HEK293 (cell line): Measurements from ENCODE around the gene RNF224.

Experiments used
- CTCF ChIA-PET: fragments of 350-600 bp; formaldehyde crosslinking; extraction: SDS; loops from one replicate; lab custom pipeline; 2021; ENCODE audit warnings: antibody characterized with exemption; lab: Yijun Ruan, JAX
- POLR2A ChIA-PET: fragments of 300-600 bp; formaldehyde crosslinking; extraction: SDS; loops from one replicate; lab custom pipeline; 2020; ENCODE audit warnings: antibody characterized with exemption, inconsistent platforms; lab: Yijun Ruan, JAX
- H3K27ac ChIP-seq: fragments of 200-500 bp; sonication (Bioruptor generic); 2 replicates; pipeline ENCODE4 v1.5.1; 2014; ENCODE audit warnings: low read depth, low read length, control low read depth, inconsistent platforms; ENCODE audit errors: extremely low read depth
- H3K36me3 ChIP-seq, 2 experiments: fragments of 200-500 bp in 1 of 2; sonication (Bioruptor generic) in 1 of 2; 1 replicate in 1 of 2; 2 replicates in 1 of 2; pipeline ENCODE4 v1.5.1; 2014 to 2017; ENCODE audit warnings: inconsistent platforms in 2 of 2, low read length in 2 of 2; ENCODE audit not compliant: control insufficient read depth in 2 of 2, insufficient read depth in 1 of 2
- H3K4me1 ChIP-seq: fragments of 200-500 bp; sonication (Bioruptor generic); 2 replicates; pipeline ENCODE4 v1.5.1; 2014; ENCODE audit warnings: mild to moderate bottlenecking, low read length, inconsistent platforms; ENCODE audit not compliant: control insufficient read depth, insufficient read depth
- H3K4me3 ChIP-seq: 2 replicates; pipeline ENCODE4 v1.5.1; 2011; ENCODE audit warnings: low read depth, mild to moderate bottlenecking, control low read depth, low read length, moderate library complexity
- H3K9me3 ChIP-seq: fragments of 200-500 bp; sonication (Bioruptor generic); 2 replicates; pipeline ENCODE4 v1.5.1; 2014; ENCODE audit warnings: low read depth, low read length, inconsistent platforms; ENCODE audit not compliant: control insufficient read depth, insufficient read depth
- BCL11B ChIP-seq: fragments of 450-650 bp; formaldehyde crosslinking; IDR thresholded peaks from 2 replicates; pipeline ENCODE4 v1.5.1; 2016; ENCODE audit warnings: low read depth, missing biosample characterization, missing genetic modification characterization
- MYNN ChIP-seq: fragments of 450-650 bp; formaldehyde crosslinking; IDR thresholded peaks from 2 replicates; pipeline ENCODE4 v1.5.1; 2016; ENCODE audit warnings: missing biosample characterization, missing genetic modification characterization, borderline replicate concordance
- OSR2 ChIP-seq: fragments of 450-650 bp; formaldehyde crosslinking; IDR thresholded peaks from 2 replicates; pipeline ENCODE4 v1.5.1; 2016; ENCODE audit warnings: missing biosample characterization, missing genetic modification characterization
- ZBTB17 ChIP-seq: fragments of 450-650 bp; formaldehyde crosslinking; IDR thresholded peaks from 2 replicates; pipeline ENCODE4 v1.5.1; 2016; ENCODE audit warnings: missing biosample characterization, missing genetic modification characterization
- ZNF341 ChIP-seq: fragments of 450-650 bp; formaldehyde crosslinking; IDR thresholded peaks from 2 replicates; pipeline ENCODE4; 2016; ENCODE audit warnings: low read depth, missing biosample characterization, missing genetic modification characterization
- ZNF394 ChIP-seq: fragments of 450-650 bp; formaldehyde crosslinking; IDR thresholded peaks from 2 replicates; pipeline ENCODE4 v1.5.1; 2016; ENCODE audit warnings: missing biosample characterization, missing genetic modification characterization, mild to moderate bottlenecking, moderate library complexity, borderline replicate concordance
- ZNF404 ChIP-seq: fragments of 450-650 bp; formaldehyde crosslinking; IDR thresholded peaks from 2 replicates; pipeline ENCODE4 v1.5.1; 2017; ENCODE audit warnings: missing biosample characterization, missing genetic modification characterization
- ZNF433 ChIP-seq: fragments of 450-650 bp; formaldehyde crosslinking; IDR thresholded peaks from 2 replicates; pipeline ENCODE4 v1.5.1; 2016; ENCODE audit warnings: missing biosample characterization, missing genetic modification characterization, low read depth
- ZNF449 ChIP-seq: fragments of 450-650 bp; formaldehyde crosslinking; IDR thresholded peaks from 2 replicates; pipeline ENCODE4 v1.5.1; 2017; ENCODE audit warnings: missing biosample characterization, mild to moderate bottlenecking, missing genetic modification characterization, moderate library complexity
- ZNF513 ChIP-seq: fragments of 450-650 bp; IDR thresholded peaks from 2 replicates; pipeline ENCODE4 v1.5.1; 2018; ENCODE audit warnings: missing biosample characterization, missing genetic modification characterization
- ZNF571 ChIP-seq: fragments of 450-650 bp; formaldehyde crosslinking; IDR thresholded peaks from 2 replicates; pipeline ENCODE4 v1.5.0; 2017; ENCODE audit warnings: missing biosample characterization, missing genetic modification characterization
- TF ChIP-seq, protein P1 (sequence below): fragments of 450-650 bp; formaldehyde crosslinking; IDR thresholded peaks from 2 replicates; pipeline ENCODE4 v1.5.1; 2016; ENCODE audit warnings: missing biosample characterization, missing genetic modification characterization, borderline replicate concordance
- TF ChIP-seq, protein P2 (sequence below): fragments of 450-650 bp; formaldehyde crosslinking; conservative IDR thresholded peaks from 2 replicates; pipeline ENCODE4 v1.5.1; 2016; ENCODE audit warnings: low read depth, missing biosample characterization, missing genetic modification characterization
- TF ChIP-seq, protein P3 (sequence below): fragments of 450-650 bp; formaldehyde crosslinking; IDR thresholded peaks from 2 replicates; pipeline ENCODE4 v1.5.1; 2016; ENCODE audit warnings: missing biosample characterization, missing genetic modification characterization

The RNF224 gene

GRCh38 chr9:137251194-137251461 is 23.8 kb downstream of the RNF224 start, which contains the start of gene STPG3:
TSS of gene STPG3 (plus strand) at chr9:137251286. CDS start at chr9:137251287, 1 bp downstream.
- Histone ChIP-seq H3K36me3 (peaks cover 0 to 3% of the 10 kb centered on the region in 2 experiments; a peak in 1 of 3 replicates), H3K9me3 (no peaks in the 10 kb centered on the region), H3K4me3 (no peak within 1 kb of the TSS), H3K4me1 (no peaks in the 10 kb centered on the region; the same call in 1 of the 2 replicates), H3K27ac (no peak within 1 kb of the TSS)
- CTCF ChIA-PET = interaction anchor here (0.5 to 0.9 kb wide), 2 partner anchors 13 to 17 kb away, joined by 3 to 5 read pairs; no protein-coding TSS in a partner anchor
- POLR2A ChIA-PET = interaction anchor here (0.6 to 9.1 kb wide), 4 partner anchors 9 to 722 kb away, joined by 3 to 336 read pairs (median 4); partner anchors contain the start of gene TUBB4B
- TF ChIP-seq ZNF449 (tag by site-specific recombination) (no peak), MYNN (tag by site-specific recombination) (no peak), BCL11B (tag by site-specific recombination) (no peak), OSR2 (tag by site-specific recombination) (no peak)

GRCh38 chr9:137251490-137252268 is 24.4 kb downstream of the RNF224 start:
- Histone ChIP-seq H3K4me1 (peaks cover 5% of the 10 kb centered on the region; the same call in 1 of the 2 replicates), H3K27ac (no peak overlapping the region), H3K36me3 (peaks cover 0 to 8% of the 10 kb centered on the region in 2 experiments; a peak in 2 of 3 replicates), H3K9me3 (no peaks in the 10 kb centered on the region), H3K4me3 (no peak overlapping the region)
- CTCF ChIA-PET = interaction anchor here (0.8 to 0.9 kb wide), 2 partner anchors 13 to 205 kb away, joined by 4 to 5 read pairs; partner anchors contain the start of gene NPDC1
- TF ChIP-seq BCL11B (tag by site-specific recombination) (no peak), ZBTB17 (tag by site-specific recombination) (no peak), ZNF404 (no peak), ZNF341 (tag by site-specific recombination) (no peak), ZNF571 (tag by site-specific recombination) (no peak), ZNF513 (tag by site-specific recombination) (no peak), ZNF394 (tag by site-specific recombination) (no peak), ZNF433 (tag by site-specific recombination) (no peak)
- TF ChIP-seq, protein P1, sequence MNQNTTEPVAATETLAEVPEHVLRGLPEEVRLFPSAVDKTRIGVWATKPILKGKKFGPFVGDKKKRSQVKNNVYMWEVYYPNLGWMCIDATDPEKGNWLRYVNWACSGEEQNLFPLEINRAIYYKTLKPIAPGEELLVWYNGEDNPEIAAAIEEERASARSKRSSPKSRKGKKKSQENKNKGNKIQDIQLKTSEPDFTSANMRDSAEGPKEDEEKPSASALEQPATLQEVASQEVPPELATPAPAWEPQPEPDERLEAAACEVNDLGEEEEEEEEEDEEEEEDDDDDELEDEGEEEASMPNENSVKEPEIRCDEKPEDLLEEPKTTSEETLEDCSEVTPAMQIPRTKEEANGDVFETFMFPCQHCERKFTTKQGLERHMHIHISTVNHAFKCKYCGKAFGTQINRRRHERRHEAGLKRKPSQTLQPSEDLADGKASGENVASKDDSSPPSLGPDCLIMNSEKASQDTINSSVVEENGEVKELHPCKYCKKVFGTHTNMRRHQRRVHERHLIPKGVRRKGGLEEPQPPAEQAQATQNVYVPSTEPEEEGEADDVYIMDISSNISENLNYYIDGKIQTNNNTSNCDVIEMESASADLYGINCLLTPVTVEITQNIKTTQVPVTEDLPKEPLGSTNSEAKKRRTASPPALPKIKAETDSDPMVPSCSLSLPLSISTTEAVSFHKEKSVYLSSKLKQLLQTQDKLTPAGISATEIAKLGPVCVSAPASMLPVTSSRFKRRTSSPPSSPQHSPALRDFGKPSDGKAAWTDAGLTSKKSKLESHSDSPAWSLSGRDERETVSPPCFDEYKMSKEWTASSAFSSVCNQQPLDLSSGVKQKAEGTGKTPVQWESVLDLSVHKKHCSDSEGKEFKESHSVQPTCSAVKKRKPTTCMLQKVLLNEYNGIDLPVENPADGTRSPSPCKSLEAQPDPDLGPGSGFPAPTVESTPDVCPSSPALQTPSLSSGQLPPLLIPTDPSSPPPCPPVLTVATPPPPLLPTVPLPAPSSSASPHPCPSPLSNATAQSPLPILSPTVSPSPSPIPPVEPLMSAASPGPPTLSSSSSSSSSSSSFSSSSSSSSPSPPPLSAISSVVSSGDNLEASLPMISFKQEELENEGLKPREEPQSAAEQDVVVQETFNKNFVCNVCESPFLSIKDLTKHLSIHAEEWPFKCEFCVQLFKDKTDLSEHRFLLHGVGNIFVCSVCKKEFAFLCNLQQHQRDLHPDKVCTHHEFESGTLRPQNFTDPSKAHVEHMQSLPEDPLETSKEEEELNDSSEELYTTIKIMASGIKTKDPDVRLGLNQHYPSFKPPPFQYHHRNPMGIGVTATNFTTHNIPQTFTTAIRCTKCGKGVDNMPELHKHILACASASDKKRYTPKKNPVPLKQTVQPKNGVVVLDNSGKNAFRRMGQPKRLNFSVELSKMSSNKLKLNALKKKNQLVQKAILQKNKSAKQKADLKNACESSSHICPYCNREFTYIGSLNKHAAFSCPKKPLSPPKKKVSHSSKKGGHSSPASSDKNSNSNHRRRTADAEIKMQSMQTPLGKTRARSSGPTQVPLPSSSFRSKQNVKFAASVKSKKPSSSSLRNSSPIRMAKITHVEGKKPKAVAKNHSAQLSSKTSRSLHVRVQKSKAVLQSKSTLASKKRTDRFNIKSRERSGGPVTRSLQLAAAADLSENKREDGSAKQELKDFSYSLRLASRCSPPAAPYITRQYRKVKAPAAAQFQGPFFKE = no peak
- TF ChIP-seq, protein P2, sequence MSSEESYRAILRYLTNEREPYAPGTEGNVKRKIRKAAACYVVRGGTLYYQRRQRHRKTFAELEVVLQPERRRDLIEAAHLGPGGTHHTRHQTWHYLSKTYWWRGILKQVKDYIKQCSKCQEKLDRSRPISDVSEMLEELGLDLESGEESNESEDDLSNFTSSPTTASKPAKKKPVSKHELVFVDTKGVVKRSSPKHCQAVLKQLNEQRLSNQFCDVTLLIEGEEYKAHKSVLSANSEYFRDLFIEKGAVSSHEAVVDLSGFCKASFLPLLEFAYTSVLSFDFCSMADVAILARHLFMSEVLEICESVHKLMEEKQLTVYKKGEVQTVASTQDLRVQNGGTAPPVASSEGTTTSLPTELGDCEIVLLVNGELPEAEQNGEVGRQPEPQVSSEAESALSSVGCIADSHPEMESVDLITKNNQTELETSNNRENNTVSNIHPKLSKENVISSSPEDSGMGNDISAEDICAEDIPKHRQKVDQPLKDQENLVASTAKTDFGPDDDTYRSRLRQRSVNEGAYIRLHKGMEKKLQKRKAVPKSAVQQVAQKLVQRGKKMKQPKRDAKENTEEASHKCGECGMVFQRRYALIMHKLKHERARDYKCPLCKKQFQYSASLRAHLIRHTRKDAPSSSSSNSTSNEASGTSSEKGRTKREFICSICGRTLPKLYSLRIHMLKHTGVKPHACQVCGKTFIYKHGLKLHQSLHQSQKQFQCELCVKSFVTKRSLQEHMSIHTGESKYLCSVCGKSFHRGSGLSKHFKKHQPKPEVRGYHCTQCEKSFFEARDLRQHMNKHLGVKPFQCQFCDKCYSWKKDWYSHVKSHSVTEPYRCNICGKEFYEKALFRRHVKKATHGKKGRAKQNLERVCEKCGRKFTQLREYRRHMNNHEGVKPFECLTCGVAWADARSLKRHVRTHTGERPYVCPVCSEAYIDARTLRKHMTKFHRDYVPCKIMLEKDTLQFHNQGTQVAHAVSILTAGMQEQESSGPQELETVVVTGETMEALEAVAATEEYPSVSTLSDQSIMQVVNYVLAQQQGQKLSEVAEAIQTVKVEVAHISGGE (tag by site-specific recombination) = no peak
- TF ChIP-seq, protein P3, sequence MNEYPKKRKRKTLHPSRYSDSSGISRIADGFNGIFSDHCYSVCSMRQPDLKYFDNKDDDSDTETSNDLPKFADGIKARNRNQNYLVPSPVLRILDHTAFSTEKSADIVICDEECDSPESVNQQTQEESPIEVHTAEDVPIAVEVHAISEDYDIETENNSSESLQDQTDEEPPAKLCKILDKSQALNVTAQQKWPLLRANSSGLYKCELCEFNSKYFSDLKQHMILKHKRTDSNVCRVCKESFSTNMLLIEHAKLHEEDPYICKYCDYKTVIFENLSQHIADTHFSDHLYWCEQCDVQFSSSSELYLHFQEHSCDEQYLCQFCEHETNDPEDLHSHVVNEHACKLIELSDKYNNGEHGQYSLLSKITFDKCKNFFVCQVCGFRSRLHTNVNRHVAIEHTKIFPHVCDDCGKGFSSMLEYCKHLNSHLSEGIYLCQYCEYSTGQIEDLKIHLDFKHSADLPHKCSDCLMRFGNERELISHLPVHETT (tag by site-specific recombination) = no peak
- POLR2A ChIA-PET = interaction anchor here (0.6 to 9.1 kb wide), 4 partner anchors 10 to 723 kb away, joined by 3 to 336 read pairs (median 4); partner anchors contain the start of gene TUBB4B
